HG02678 (cell line): ENCODE data around the gene TCAP.
"Not testable (repeated sequence)": the region's sequence is repeated elsewhere in the genome, so short reads cannot be mapped to it uniquely, and the experiment has no call there.

ENCODE experiments used
- ATAC-seq: cut with Tn5 transposase; IDR thresholded peaks from one replicate; pipeline ENCODE4 v1.9.1; 2021; ENCODE audit warnings: mild to moderate bottlenecking, moderate library complexity; ENCODE audit not compliant: unreplicated experiment

Gene TCAP

GRCh38 chr17:39702901-39703893 is 38.0 kb downstream of the TCAP start:
- ATAC-seq: peak; percentile 49

GRCh38 chr17:39703913-39704312 is 38.8 kb downstream of the TCAP start:
- no peak for ATAC-seq

DNA sequence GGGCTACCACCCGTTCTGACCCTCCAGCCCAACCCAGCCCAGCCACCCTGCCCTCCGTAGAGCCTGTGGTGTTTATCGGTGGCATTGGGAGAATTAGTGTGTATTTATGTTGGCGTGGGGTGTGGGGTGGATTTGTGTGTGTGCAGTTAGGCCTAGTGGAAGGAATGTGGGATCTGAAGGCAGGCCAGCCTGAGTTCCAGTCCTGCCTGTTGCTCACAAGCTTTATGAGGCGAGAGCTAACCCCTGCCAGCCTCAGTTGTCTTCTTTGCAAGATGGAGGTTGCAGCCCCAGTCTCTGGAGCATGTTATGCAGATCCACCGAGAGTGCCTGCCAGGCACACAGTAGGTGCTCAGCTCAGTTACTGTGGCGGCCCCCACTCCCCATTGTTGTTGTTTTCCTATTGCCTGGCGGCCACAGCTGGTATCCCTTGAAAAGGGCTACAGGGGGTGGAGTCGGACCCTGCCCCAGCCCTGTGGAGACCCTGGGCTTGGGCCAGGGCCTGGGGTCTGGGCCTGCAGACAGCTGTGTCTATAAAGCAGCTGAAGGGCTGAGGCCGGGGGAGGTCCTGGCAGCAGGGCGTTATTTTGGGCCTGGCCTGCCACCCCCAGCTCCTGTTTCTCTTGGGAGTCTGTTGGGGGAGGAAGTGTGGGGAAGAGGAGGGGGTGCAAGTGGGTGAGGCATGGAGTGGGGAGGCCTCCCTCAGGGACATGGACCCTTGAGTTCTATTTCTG is 39.8 kb downstream of the TCAP start:
- no peak for ATAC-seq

DNA sequence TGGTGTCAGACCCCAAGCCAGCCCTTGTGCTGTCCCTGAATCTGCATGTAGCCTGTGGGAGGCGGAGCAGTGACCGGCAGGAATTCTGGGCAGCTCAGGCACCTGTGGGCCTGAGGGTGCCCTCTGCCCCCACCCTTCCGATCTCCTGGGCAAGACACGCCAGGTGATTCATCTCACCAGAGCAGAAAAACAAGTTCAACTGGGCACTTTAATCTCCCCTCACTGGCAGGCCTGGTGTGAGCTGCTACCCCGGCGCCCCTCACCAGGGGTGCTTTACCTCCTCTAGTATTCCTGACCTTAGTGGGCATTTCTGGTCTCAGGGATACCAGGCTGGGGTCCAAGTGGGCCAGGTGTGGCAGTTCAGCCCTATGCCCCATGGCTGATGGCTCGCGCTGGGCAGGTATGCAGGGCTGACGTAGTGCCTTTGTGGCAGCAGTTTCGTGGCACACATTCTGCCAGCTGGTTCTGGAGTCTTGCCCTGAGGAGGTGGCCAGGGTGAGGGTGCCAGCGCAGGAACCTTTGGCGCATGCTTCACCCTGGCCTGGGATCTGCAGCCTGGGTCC is 40.7 kb downstream of the TCAP start:
- ATAC-seq: no peak

DNA sequence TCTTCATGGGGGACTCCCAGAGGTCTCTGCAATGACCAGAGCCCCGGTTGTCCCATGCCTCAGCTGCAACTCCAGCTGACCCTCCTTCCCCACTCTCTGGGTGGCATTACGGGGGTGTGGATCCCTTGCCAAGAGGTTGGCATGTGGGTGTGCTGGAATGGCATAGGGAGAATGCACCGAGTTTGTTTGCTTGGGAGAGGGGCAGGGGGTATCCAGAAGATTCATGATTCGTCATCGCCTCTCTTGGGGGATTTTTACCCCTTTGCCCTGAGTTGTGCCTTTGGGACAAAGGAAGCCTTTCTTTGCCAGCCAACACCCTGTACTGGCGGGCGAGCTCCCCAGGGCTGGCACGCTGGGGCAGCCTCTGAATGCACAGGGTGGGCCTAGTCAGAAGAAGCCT is 41.2 kb downstream of the TCAP start:
- no peak for ATAC-seq

- ATAC-seq: no peak
These were observed 41.8 kb downstream of the TCAP start for GRCh38 chr17:39706921-39707337.

DNA sequence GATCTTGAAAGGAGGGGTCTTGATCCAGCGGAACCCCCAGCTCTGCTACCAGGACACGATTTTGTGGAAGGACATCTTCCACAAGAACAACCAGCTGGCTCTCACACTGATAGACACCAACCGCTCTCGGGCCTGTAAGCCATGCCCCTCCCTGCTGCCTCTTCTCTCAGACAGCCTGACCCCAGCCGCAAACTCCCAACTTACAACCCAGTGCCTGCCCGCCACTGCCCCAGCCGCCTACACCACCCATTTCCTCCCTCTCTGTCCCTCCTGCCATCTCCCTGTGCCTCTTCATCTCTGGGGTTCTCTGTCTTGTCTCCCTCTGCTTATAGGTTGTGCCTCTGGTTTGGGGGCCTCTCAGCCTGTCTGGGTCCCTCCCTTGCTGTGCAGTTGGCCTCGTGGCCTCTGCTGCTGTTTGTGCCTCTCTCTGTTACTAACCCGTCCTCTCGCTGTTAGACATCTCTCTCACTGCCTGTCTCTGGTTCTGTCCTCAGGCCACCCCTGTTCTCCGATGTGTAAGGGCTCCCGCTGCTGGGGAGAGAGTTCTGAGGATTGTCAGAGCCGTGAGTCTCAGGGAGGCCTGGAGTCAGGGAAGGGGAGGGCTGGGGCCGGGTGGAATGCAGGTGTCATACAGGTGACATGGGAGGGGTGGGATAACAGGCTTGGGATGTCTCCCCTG is 44.3 kb downstream of the TCAP start:
- ATAC-seq: no peak

DNA sequence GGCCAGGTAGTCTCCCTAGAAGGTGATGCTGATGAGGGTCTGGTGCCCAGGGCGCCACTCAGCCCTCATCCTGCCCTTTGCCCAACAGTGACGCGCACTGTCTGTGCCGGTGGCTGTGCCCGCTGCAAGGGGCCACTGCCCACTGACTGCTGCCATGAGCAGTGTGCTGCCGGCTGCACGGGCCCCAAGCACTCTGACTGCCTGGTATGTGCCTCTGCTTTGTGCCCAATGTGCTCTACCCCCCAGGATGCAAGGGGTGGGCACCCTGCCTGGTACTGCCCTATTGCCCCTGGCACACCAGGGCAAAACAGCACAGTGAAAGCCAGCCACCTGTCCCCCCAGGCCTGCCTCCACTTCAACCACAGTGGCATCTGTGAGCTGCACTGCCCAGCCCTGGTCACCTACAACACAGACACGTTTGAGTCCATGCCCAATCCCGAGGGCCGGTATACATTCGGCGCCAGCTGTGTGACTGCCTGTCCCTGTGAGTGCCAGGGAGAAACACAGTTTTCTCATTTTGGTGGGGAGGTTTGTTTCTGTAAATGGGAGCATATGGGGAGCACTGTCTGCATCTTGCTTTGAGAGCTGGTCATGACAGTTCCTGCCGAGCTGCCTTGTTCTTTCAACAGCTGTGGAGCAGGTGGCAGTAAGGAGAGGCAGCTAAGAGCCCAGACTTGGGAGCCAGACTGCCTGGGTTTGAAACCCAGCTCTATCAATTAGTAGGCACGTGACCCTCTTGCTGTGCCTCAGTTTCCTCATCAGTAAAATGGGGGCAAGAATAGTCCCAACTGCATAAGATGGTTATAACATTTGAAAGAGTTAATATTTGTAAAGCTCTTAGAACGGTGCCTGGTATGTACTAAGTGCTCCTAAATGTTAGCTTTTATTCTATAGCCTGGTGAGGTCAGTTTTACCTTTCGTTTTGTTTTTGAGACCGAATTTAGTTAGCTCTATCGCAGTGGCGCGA is 45.1 kb downstream of the TCAP start:
- ATAC-seq: no peak

- ATAC-seq: not testable (repeated sequence)
These were observed 45.9 kb downstream of the TCAP start for GRCh38 chr17:39711071-39711470.

DNA sequence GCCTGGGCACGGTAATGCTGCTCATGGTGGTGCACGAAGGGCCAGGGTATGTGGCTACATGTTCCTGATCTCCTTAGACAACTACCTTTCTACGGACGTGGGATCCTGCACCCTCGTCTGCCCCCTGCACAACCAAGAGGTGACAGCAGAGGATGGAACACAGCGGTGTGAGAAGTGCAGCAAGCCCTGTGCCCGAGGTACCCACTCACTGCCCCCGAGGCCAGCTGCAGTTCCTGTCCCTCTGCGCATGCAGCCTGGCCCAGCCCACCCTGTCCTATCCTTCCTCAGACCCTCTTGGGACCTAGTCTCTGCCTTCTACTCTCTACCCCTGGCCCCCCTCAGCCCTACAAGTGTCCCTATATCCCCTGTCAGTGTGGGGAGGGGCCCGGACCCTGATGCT is 46.7 kb downstream of the TCAP start:
- ATAC-seq: no peak

- ATAC-seq: no peak
These were observed 49.1 kb downstream of the TCAP start for GRCh38 chr17:39714234-39714633.

DNA sequence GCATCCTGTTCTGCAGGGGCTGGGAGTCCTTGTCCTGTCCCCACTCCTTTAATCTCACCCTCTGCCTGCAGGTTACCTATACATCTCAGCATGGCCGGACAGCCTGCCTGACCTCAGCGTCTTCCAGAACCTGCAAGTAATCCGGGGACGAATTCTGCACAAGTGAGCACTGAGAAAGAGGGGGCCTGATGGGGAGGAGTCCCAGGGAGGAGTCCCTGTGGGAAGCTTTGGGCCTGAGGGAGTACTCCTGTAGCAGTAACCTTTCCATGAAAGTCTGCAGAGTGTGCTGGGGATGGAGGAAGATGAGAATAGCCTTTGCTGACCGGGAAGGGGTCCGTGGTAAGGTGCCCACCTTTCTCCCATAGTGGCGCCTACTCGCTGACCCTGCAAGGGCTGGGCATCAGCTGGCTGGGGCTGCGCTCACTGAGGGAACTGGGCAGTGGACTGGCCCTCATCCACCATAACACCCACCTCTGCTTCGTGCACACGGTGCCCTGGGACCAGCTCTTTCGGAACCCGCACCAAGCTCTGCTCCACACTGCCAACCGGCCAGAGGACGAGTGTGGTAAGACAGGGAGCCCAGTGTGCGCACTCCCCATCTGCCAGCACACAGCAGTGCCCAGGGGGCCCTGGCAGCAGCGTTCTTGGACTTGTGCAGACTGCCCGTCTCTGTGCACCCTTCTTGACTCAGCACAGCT is 50.4 kb downstream of the TCAP start:
- no peak for ATAC-seq
